IMR-90 (cell line): Measurements from ENCODE around the gene CGREF1. TPM values are rescaled to one million over a fixed set of nuclear protein-coding genes. Genes with fewer than 3 reads are reported as not detected.

ENCODE experiments used
- ATAC-seq: fragments of 200-7000 bp; cut with Tn5 transposase; 2 replicates; pipeline ENCODE4 v1.9.1; 2020; ENCODE audit warnings: low read depth, mild to moderate bottlenecking, moderate library complexity
- BruUV-seq: library from RNA; stranded (reverse); fragments of 400-500 nt; replicated peaks from 2 replicates; lab custom pipeline; 2021; lab: Mats Ljungman, UMichigan
- CTCF ChIA-PET: fragments of 300-600 bp; formaldehyde crosslinking; extraction: SDS; loops from one replicate; lab custom pipeline; 2021; ENCODE audit warnings: antibody characterized with exemption; lab: Yijun Ruan, JAX
- POLR2A ChIA-PET: fragments of 300-600 bp; sonication (Branson Sonifier 250); formaldehyde crosslinking; loops from one replicate; lab custom pipeline; 2022; ENCODE audit warnings: antibody characterized with exemption; ENCODE audit not compliant: unreplicated experiment; lab: Charles Lee
- DNase-seq: peaks from one replicate; pipeline ENCODE4 v3.0.0; 2013
- H2AFZ ChIP-seq: replicated peaks from 2 replicates; pipeline ENCODE3; 2013; ENCODE audit warnings: low read length, mild to moderate bottlenecking; ENCODE audit not compliant: poor library complexity
- H2AK5ac ChIP-seq: 2 replicates; pipeline ENCODE4 v1.6.1; 2013; ENCODE audit warnings: low read depth, low read length, inconsistent platforms
- H2AK9ac ChIP-seq: replicated peaks from 2 replicates; pipeline ENCODE3; 2013; ENCODE audit warnings: mild to moderate bottlenecking, low read depth, low read length, moderate library complexity; ENCODE audit not compliant: poor library complexity
- H2BK120ac ChIP-seq: 2 replicates; pipeline ENCODE4 v1.6.1; 2013; ENCODE audit warnings: low read depth, low read length, inconsistent platforms
- H2BK15ac ChIP-seq: 3 replicates; pipeline ENCODE4 v1.6.1; 2013; ENCODE audit warnings: low read depth, low read length, inconsistent platforms
- H2BK20ac ChIP-seq: 2 replicates; pipeline ENCODE4 v1.6.1; 2013; ENCODE audit warnings: low read depth, mild to moderate bottlenecking, inconsistent platforms, low read length, moderate library complexity
- H2BK5ac ChIP-seq: 2 replicates; pipeline ENCODE4 v1.6.1; 2013; ENCODE audit warnings: mild to moderate bottlenecking, low read depth, low read length, inconsistent platforms; ENCODE audit not compliant: poor library complexity, severe bottlenecking
- H3K14ac ChIP-seq: replicated peaks from 2 replicates; pipeline ENCODE4 v1.6.1; 2013; ENCODE audit warnings: low read depth, low read length, inconsistent platforms
- H3K18ac ChIP-seq: 2 replicates; pipeline ENCODE4 v1.6.1; 2013; ENCODE audit warnings: low read depth, low read length, control low read depth
- H3K23ac ChIP-seq: 2 replicates; pipeline ENCODE4 v1.6.1; 2013; ENCODE audit warnings: low read depth, low read length, inconsistent platforms
- H3K27ac ChIP-seq: 2 replicates; pipeline ENCODE4 v1.5.1; 2013; ENCODE audit warnings: mild to moderate bottlenecking, control low read depth, low read length; ENCODE audit not compliant: insufficient read depth
- H3K27me3 ChIP-seq: 2 replicates; pipeline ENCODE4 v1.6.1; 2013; ENCODE audit warnings: low read length; ENCODE audit not compliant: control insufficient read depth, insufficient read depth
- H3K36me3 ChIP-seq: 2 replicates; pipeline ENCODE4 v1.6.1; 2013; ENCODE audit warnings: low read length, mixed read lengths; ENCODE audit not compliant: control insufficient read depth, insufficient read depth
- H3K4ac ChIP-seq: 2 replicates; pipeline ENCODE4 v1.6.1; 2013; ENCODE audit warnings: low read depth, low read length, inconsistent platforms
- H3K4me1 ChIP-seq: 2 replicates; pipeline ENCODE4 v1.6.1; 2013; ENCODE audit warnings: low read length, mixed read lengths; ENCODE audit not compliant: control insufficient read depth, insufficient read depth
- H3K4me2 ChIP-seq: 2 replicates; pipeline ENCODE4 v1.6.1; 2013; ENCODE audit warnings: low read depth, mild to moderate bottlenecking, control low read depth, low read length, moderate library complexity
- H3K4me3 ChIP-seq: 2 replicates; pipeline ENCODE4 v1.5.1; 2013; ENCODE audit warnings: low read depth, mild to moderate bottlenecking, control low read depth, low read length, moderate library complexity; ENCODE audit not compliant: insufficient read depth
- H3K56ac ChIP-seq: 2 replicates; pipeline ENCODE4 v1.6.1; 2013; ENCODE audit warnings: low read length, inconsistent platforms; ENCODE audit not compliant: insufficient read depth; ENCODE audit errors: extremely low read depth
- H3K79me1 ChIP-seq, 2 experiments: 2 replicates each; pipeline ENCODE4 v1.6.1; 2013; ENCODE audit warnings: low read length in 2 of 2, inconsistent platforms in 1 of 2, low read depth in 1 of 2
- H3K9ac ChIP-seq: 2 replicates; pipeline ENCODE4 v1.6.1; 2013; ENCODE audit warnings: low read depth, low read length, control low read depth
- H3K9me1 ChIP-seq: 2 replicates; pipeline ENCODE4 v1.6.1; 2013; ENCODE audit warnings: low read length, inconsistent platforms; ENCODE audit not compliant: insufficient read depth
- H3K9me3 ChIP-seq: 2 replicates; pipeline ENCODE4 v1.6.1; 2013; ENCODE audit warnings: low read length; ENCODE audit not compliant: control insufficient read depth, insufficient read depth
- H4K20me1 ChIP-seq: 2 replicates; pipeline ENCODE4 v1.6.1; 2013; ENCODE audit warnings: low read length, inconsistent platforms; ENCODE audit not compliant: insufficient read depth
- H4K5ac ChIP-seq: 2 replicates; pipeline ENCODE4 v1.6.1; 2013; ENCODE audit warnings: mild to moderate bottlenecking, low read depth, low read length, control low read depth
- H4K8ac ChIP-seq, 2 experiments: 2 replicates each; pipeline ENCODE4 v1.6.1; 2013; ENCODE audit warnings: low read depth in 2 of 2, low read length in 2 of 2, control low read depth in 1 of 2, inconsistent platforms in 1 of 2
- H4K91ac ChIP-seq: 2 replicates; pipeline ENCODE4 v1.6.1; 2013; ENCODE audit warnings: low read depth, low read length, inconsistent platforms; ENCODE audit not compliant: insufficient read depth
- BHLHE40 ChIP-seq: fragments of 150-350 bp; IDR thresholded peaks from 2 replicates; pipeline ENCODE4 v1.6.1; 2016; ENCODE audit warnings: mild to moderate bottlenecking, low read depth, low read length
- CTCF ChIP-seq: conservative IDR thresholded peaks from 2 replicates; pipeline ENCODE4 v1.5.1; 2012; ENCODE audit warnings: mild to moderate bottlenecking, low read depth, low read length, improper control_type of control experiment
- ELK1 ChIP-seq: fragments of 150-350 bp; IDR thresholded peaks from 2 replicates; pipeline ENCODE4 v1.6.1; 2016; ENCODE audit warnings: low read depth, mild to moderate bottlenecking, low read length, moderate library complexity, borderline replicate concordance
- MAFK ChIP-seq: IDR thresholded peaks from 2 replicates; pipeline ENCODE4 v1.6.1; 2012; ENCODE audit warnings: low read depth, low read length, improper control_type of control experiment
- POLR2A ChIP-seq: IDR thresholded peaks from 2 replicates; pipeline ENCODE4 v1.6.1; 2012; ENCODE audit warnings: mild to moderate bottlenecking, low read depth, low read length
- RAD21 ChIP-seq: IDR thresholded peaks from 2 replicates; pipeline ENCODE4 v1.6.1; 2012; ENCODE audit warnings: low read length, improper control_type of control experiment
- RCOR1 ChIP-seq: IDR thresholded peaks from 2 replicates; pipeline ENCODE4 v1.6.1; 2012; ENCODE audit warnings: mild to moderate bottlenecking, low read length, improper control_type of control experiment; ENCODE audit not compliant: insufficient replicate concordance
- RFX5 ChIP-seq: IDR thresholded peaks from 2 replicates; pipeline ENCODE4 v1.8.0; 2012; ENCODE audit warnings: low read depth, mild to moderate bottlenecking, low read length, moderate library complexity
- USF2 ChIP-seq: fragments of 150-350 bp; IDR thresholded peaks from 2 replicates; pipeline ENCODE4 v1.6.1; 2017; ENCODE audit warnings: mild to moderate bottlenecking, antibody characterized with exemption, low read length, low read depth
- WGBS, 2 experiments: methylation state at CpG; one replicate each; pipeline versions ENCODE4 v1.1.5 to v1.1.7; 2013; ENCODE audit warnings: missing lambda C conversion rate in 2 of 2; ENCODE audit not compliant: insufficient read length in 1 of 2; ENCODE audit errors: extremely low coverage in 2 of 2; 5-methylcytosine and 5-hydroxymethylcytosine counted together
- dilution Hi-C: fragments of 300-500 bp; cut with HindIII; formaldehyde crosslinking; loops from one replicate; pipeline ENCODE4 v1.14.3; 2018; ENCODE audit warnings: low sequenced_read_pairs; ENCODE audit not compliant: unreplicated experiment
- in situ Hi-C: fragments of 300-500 bp; cut with MboI; formaldehyde crosslinking; loops from 3 replicates; pipeline ENCODE4 v1.14.3; 2019; ENCODE audit warnings: low sequenced_read_pairs, inconsistent platforms, mixed read lengths
- intact Hi-C: fragments of 100-400 bp; cut with micrococcal nuclease; formaldehyde crosslinking; loops from 2 replicates; pipeline ENCODE4 v1.10.0; 2022
- polyA plus RNA-seq, 3 experiments: library from polyadenylated mRNA; depleted of rRNA; stranded (reverse); fragments of >200 nt; gene quantifications; 2 replicates each; pipeline ENCODE4 v1.2.3, GENCODE V29; 2012; ENCODE audit warnings: low replicate concordance in 1 of 3
- total RNA-seq: library from RNA; depleted of rRNA; stranded (reverse); fragments of >200 nt; gene quantifications from 2 replicates; pipeline ENCODE4 v1.2.3, GENCODE V29; 2012

CGREF1 gene
- total and polyA plus RNA-seq, 2 of the 4 experiments (the other 2 are of a cell fraction) = 0.54 to 1.3 TPM

- TF ChIP-seq RCOR1 = no peak
Observed at GRCh38 chr2:27134781-27135477, 16.0 kb upstream of the CGREF1 start (continued).

GRCh38 chr2:27133905-27134780, 15.2 kb upstream of the CGREF1 start, which contains the start of gene PREB:
Gene PREB, minus strand, starts transcription at chr2:27134636. Its CDS starts 215 bp downstream, at chr2:27134421.
- peaks cover 14% of the 10 kb centered on the region for H3K9me1 ChIP-seq
- peak within 1 kb of the TSS; percentile 71 for H3K27ac ChIP-seq
- peak within 1 kb of the TSS; percentile 75 for H3K4me2 ChIP-seq
- intact Hi-C loops (loop anchor here (2.0 kb wide), 1 partner anchor 57 kb away; no protein-coding TSS in a partner anchor), dilution Hi-C loops (no loop called here), in situ Hi-C loops (no loop called here)
- H3K9me3 ChIP-seq = no peaks in the 10 kb centered on the region
- no peak within 1 kb of the TSS for H3K18ac ChIP-seq
- H2AK9ac ChIP-seq = peak within 1 kb of the TSS; percentile 97
- no TSS peak for BruUV-seq
- peak within 1 kb of the TSS; percentile 63 for H3K9ac ChIP-seq
- H4K5ac ChIP-seq = peak within 1 kb of the TSS; percentile 24
- peaks cover 34% of the 10 kb centered on the region for H3K36me3 ChIP-seq
- H2BK5ac ChIP-seq = peak within 1 kb of the TSS; percentile 56
- peak within 1 kb of the TSS; percentile 79 for H3K4me3 ChIP-seq
- H4K20me1 ChIP-seq = peaks cover 15% of the 10 kb centered on the region
- H3K79me1 ChIP-seq = peaks cover 14 to 27% of the 10 kb centered on the region in 2 experiments
- H4K8ac ChIP-seq = peak within 1 kb of the TSS; percentile 73 to 93
- ChIA-PET POLR2A (no interaction called here), CTCF (interaction anchor here (0.9 to 1.4 kb wide), 9 partner anchors 8 to 57 kb away, joined by 3 to 9 read pairs (median 4); no protein-coding TSS in a partner anchor)
- no peak within 1 kb of the TSS for H2BK120ac ChIP-seq
- no peak within 1 kb of the TSS for H2BK15ac ChIP-seq
- no peak within 1 kb of the TSS for H2BK20ac ChIP-seq
- peak within 1 kb of the TSS; percentile 34 for H4K91ac ChIP-seq
- H3K14ac ChIP-seq = peak within 1 kb of the TSS; percentile 70
- DNase-seq = peak; percentile 92
- ATAC-seq = peak; percentile 99
- H2AK5ac ChIP-seq = peak within 1 kb of the TSS; percentile 75
- peak within 1 kb of the TSS; percentile 1; the same call in 1 of the 2 replicates for H3K23ac ChIP-seq
- peaks cover 11% of the 10 kb centered on the region; the same call in 1 of the 2 replicates for H3K27me3 ChIP-seq
- H3K56ac ChIP-seq = peak within 1 kb of the TSS; percentile 82
- H3K4me1 ChIP-seq = peaks cover 9% of the 10 kb centered on the region
- H2AFZ ChIP-seq = peak within 1 kb of the TSS; percentile 100
- H3K4ac ChIP-seq = peak within 1 kb of the TSS; percentile 55
- 0% methylated on average over 47 of the region's 86 CpGs; no CpG with 5 or more reads in 1 of the 2 experiments for WGBS, 2 experiments
- TF ChIP-seq RCOR1 = no peak
- TF ChIP-seq RAD21 = peak; percentile 58
- peak; percentile 47; the same call in 1 of the 2 replicates for TF ChIP-seq POLR2A
- TF ChIP-seq USF2 = peak; percentile 24; the same call in 1 of the 2 replicates
- no peak for TF ChIP-seq RFX5
- TF ChIP-seq BHLHE40 = no peak
- TF ChIP-seq CTCF = peak; percentile 48
- no peak for TF ChIP-seq ELK1
- TF ChIP-seq MAFK = no peak
